Gastrocnemius medialis (tissue), 4 donors: Measurements from ENCODE around the gene MPPED2. TPM values are rescaled to one million over a fixed set of nuclear protein-coding genes. Genes with fewer than 3 reads are reported as not detected.
A peak's percentile ranks its signal among the peaks of the same experiment; 100 is the strongest.

Source experiments
- ATAC-seq, 2 donors: fragments of 150-250 bp; one replicate each; pipeline ENCODE4 v1.9.1; 2016
- DNase-seq, 2 donors: peaks; one replicate each; pipeline ENCODE4 v3.0.0-alpha.2; 2019
- H3K27ac ChIP-seq, 4 donors: fragments of 200-600 bp; sonication (generic); 1 replicate in 1 of 4; 2 replicates in 3 of 4; pipeline ENCODE4 v1.5.1; 2016 to 2018; ENCODE audit warnings: mild to moderate bottlenecking in 2 of 4, moderate library complexity in 1 of 4
- H3K27me3 ChIP-seq, 3 donors: fragments of 200-600 bp; sonication (generic) in 2 of 3; 1 replicate in 1 of 3; 2 replicates in 2 of 3; pipeline versions ENCODE4 v1.5.1 to v1.6.0; 2016 to 2019; ENCODE audit warnings: mild to moderate bottlenecking in 1 of 3, moderate library complexity in 1 of 3
- H3K36me3 ChIP-seq, 2 donors: fragments of 200-600 bp; sonication (generic) in 1 of 2; one replicate each; pipeline ENCODE4 v1.5.1; 2017 to 2018
- H3K4me1 ChIP-seq, 2 donors: fragments of 200-600 bp; sonication (generic) in 1 of 2; one replicate each; pipeline ENCODE4 v1.5.1; 2016 to 2017; ENCODE audit warnings: mild to moderate bottlenecking in 2 of 2
- H3K4me3 ChIP-seq, 4 donors: fragments of 200-600 bp; sonication (generic) in 3 of 4; 1 replicate in 1 of 4; 2 replicates in 3 of 4; pipeline ENCODE4 v1.5.1; 2016 to 2019; ENCODE audit warnings: mild to moderate bottlenecking in 2 of 4
- H3K9me3 ChIP-seq, 3 donors: fragments of 200-600 bp; sonication (generic) in 2 of 3; 1 replicate in 1 of 3; 2 replicates in 2 of 3; pipeline ENCODE4 v1.5.1; 2016 to 2019
- POLR2A ChIP-seq, 2 donors: fragments of 450-650 bp; IDR thresholded peaks; one replicate each; pipeline ENCODE4 v1.6.1; 2017; ENCODE audit warnings: antibody characterized with exemption in 2 of 2, mild to moderate bottlenecking in 2 of 2, moderate library complexity in 2 of 2
- in situ Hi-C, 4 donors: fragments of 200-750 bp; cut with MboI; loops; one replicate each; pipeline versions ENCODE4 v1.15.0 to v1.8.0; 2017; ENCODE audit warnings: low sequenced_read_pairs in 4 of 4
- intact Hi-C: fragments of 100-400 bp; cut with DNase I; formaldehyde crosslinking; loops from one replicate; pipeline ENCODE4 v1.15.1; 2023; ENCODE audit warnings: low total_unique reads
- total RNA-seq, 4 donors: library from RNA; depleted of rRNA; stranded (reverse); fragments of >200 nt; gene quantifications; one replicate each; pipeline versions ENCODE4 v1.1.0 to v1.2.3, GENCODE V29; 2016
- TF ChIP-seq, protein P1 (sequence below), 5 experiments: fragments of 450-650 bp in 3 of 5; fragments of 200-600 bp in 2 of 5; sonication (generic) in 2 of 5; IDR thresholded peaks in 4 of 5; conservative IDR thresholded peaks in 1 of 5; 1 replicate in 4 of 5; 2 replicates in 1 of 5; pipeline ENCODE4 v1.5.1; 2016 to 2019; ENCODE audit warnings: antibody characterized with exemption in 5 of 5, mild to moderate bottlenecking in 3 of 5, moderate library complexity in 3 of 5

The MPPED2 gene
- total RNA-seq, 4 donors from 2014 or later = 0.78 to 4.4 (median 2.2) TPM

DNA sequence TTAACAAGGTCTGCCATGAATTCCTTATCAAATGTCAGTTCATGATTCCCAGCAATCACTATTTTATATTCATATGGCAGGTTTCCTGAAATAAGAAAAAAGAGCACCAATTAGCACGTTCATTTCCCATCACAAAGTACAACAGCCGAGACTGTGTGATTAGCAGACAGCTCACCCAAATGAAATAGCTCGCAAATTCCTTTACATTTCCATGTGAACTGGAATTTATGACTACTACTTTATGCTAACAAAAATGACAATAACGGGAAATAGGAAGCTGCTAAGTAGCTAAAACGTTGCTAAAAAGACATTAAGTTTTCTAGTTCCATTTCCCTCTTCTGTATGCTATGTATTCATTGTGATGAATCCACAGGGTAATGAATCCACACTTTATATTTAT is 90.7 kb downstream of the MPPED2 start:
- in situ Hi-C loops = no loop called here
- no peaks in the 10 kb centered on the region for H3K27me3 ChIP-seq
- H3K4me1 ChIP-seq = peaks cover 8 to 17% of the 10 kb centered on the region in 2 donors

DNA sequence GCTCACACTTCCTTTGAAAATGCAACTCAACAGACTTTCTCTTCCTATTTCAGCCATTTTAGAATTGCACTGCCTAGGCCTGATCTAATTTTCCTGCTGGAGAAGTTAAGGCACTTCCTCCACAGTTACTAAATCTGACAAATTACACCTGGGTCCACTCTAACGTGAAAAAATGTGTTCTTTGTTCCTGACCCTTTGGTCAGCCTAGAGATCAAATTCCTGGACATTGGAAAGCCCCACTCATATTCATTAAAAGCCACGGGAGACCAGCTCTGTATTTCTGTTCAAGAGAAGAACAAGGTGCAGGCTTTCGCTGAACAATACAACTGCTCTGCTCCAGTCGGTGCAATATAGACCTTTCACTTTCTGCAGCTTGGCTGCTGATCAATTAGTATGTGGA is 96.6 kb downstream of the MPPED2 start:
- intact Hi-C loops = no loop called here
- no peak overlapping the region for H3K4me3 ChIP-seq
- H3K27me3 ChIP-seq = no peaks in the 10 kb centered on the region
- DNase-seq (no peak), ATAC-seq (peak in 1 of 2 donors; percentile 7)
- H3K27ac ChIP-seq = peak overlapping the region in 3 of 4 donors; percentile 64 to 84 (median 72)
- no peak for TF ChIP-seq POLR2A (IDR thresholded peaks at IDR 0.05)
- TF ChIP-seq, protein P1, sequence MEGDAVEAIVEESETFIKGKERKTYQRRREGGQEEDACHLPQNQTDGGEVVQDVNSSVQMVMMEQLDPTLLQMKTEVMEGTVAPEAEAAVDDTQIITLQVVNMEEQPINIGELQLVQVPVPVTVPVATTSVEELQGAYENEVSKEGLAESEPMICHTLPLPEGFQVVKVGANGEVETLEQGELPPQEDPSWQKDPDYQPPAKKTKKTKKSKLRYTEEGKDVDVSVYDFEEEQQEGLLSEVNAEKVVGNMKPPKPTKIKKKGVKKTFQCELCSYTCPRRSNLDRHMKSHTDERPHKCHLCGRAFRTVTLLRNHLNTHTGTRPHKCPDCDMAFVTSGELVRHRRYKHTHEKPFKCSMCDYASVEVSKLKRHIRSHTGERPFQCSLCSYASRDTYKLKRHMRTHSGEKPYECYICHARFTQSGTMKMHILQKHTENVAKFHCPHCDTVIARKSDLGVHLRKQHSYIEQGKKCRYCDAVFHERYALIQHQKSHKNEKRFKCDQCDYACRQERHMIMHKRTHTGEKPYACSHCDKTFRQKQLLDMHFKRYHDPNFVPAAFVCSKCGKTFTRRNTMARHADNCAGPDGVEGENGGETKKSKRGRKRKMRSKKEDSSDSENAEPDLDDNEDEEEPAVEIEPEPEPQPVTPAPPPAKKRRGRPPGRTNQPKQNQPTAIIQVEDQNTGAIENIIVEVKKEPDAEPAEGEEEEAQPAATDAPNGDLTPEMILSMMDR (IDR thresholded peaks at IDR 0.05 in 4 of 5, conservative IDR thresholded peaks at IDR 0.05 in 1 of 5) = no peak
- no peaks in the 10 kb centered on the region for H3K9me3 ChIP-seq
- no peaks in the 10 kb centered on the region for H3K36me3 ChIP-seq
- in situ Hi-C loops = no loop called here
- peaks cover 26 to 44% of the 10 kb centered on the region in 2 donors for H3K4me1 ChIP-seq

More for the DNA sequence above, 90.7 kb downstream of the MPPED2 start:
- Histone ChIP-seq H3K27ac (no peak overlapping the region), H3K4me3 (no peak overlapping the region), H3K36me3 (no peaks in the 10 kb centered on the region), H3K9me3 (no peaks in the 10 kb centered on the region)
- ATAC-seq (no peak), DNase-seq (no peak)
- TF ChIP-seq, protein P1 (IDR thresholded peaks at IDR 0.05 in 4 of 5, conservative IDR thresholded peaks at IDR 0.05 in 1 of 5) = no peak
- TF ChIP-seq POLR2A (IDR thresholded peaks at IDR 0.05) = no peak
- intact Hi-C loops = no loop called here

DNA sequence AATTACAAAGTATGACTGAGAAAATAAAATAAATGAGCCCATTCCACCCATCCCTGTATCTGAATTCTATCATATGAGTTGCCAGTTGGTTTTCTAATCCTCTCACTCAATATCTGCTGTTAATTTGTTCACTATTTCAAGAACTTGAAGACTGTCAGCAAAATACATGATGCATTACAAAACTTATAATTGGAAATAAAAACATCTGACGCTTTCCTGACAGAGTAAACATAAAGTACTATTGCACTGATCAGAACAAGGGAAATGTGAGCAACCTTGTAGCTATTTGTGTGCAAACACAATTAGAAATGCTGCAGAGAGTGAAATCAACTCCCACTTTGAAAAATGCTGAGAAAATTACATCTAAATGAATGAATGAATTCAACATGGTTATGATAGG is 97.1 kb downstream of the MPPED2 start:
- TF ChIP-seq, protein P1 (IDR thresholded peaks at IDR 0.05 in 4 of 5, conservative IDR thresholded peaks at IDR 0.05 in 1 of 5) = no peak
- TF ChIP-seq POLR2A (IDR thresholded peaks at IDR 0.05) = no peak
- in situ Hi-C loops (no loop called here), intact Hi-C loops (no loop called here)
- Histone ChIP-seq H3K27me3 (no peaks in the 10 kb centered on the region), H3K9me3 (no peaks in the 10 kb centered on the region), H3K36me3 (no peaks in the 10 kb centered on the region), H3K27ac (peak overlapping the region in 3 of 4 donors; percentile 64 to 84 (median 72)), H3K4me1 (peaks cover 26 to 44% of the 10 kb centered on the region in 2 donors), H3K4me3 (no peak overlapping the region)
- DNase-seq = no peak
- peak in 1 of 2 donors; percentile 14 for ATAC-seq

DNA sequence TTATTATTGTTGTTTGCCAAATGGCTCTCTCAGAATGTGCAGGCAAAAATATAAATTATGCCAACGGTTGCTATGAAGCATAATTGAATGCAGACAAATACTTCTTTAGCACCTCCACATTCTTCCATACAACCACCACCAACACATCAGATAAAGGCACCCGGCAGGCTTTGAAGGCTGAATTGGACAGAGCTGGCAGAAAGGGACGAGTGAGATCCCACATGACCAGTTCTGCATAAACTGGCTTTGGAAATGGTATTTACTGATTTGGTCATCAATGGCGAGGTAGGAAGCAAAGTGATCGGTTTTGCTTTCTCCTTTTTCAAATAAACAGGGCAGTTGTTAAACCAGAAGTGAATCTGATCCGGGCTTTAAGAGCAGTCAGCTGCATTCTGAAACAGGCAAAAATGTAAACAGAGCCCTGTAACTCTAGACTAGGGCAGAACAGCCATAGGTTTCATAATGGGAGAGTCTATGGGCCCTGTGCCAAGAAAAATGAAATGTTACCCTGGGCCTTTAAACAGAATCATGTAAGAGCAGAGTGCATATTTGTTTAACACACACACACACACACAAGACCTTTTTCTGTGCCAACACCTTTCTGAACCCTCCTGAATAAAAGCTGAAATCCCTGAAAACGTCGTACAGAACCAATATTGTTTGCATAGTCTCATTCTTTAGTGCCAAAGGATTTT is 97.7 kb downstream of the MPPED2 start:
- ATAC-seq (peak; percentile 90 to 92), DNase-seq (peak; percentile 34 to 57)
- Histone ChIP-seq H3K4me1 (peaks cover 26 to 48% of the 10 kb centered on the region in 2 donors), H3K27ac (peak overlapping the region; percentile 61 to 84 (median 68)), H3K9me3 (no peaks in the 10 kb centered on the region), H3K4me3 (peak overlapping the region; percentile 22 to 38 (median 30)), H3K36me3 (no peaks in the 10 kb centered on the region), H3K27me3 (no peaks in the 10 kb centered on the region)
- in situ Hi-C loops = no loop called here
- TF ChIP-seq, protein P1 (IDR thresholded peaks at IDR 0.05 in 4 of 5, conservative IDR thresholded peaks at IDR 0.05 in 1 of 5) = no peak
- no peak for TF ChIP-seq POLR2A (IDR thresholded peaks at IDR 0.05)
- intact Hi-C loops = no loop called here
